BE2C (cell line): ENCODE measurements around the gene FFAR2. TPM values are rescaled to one million over a fixed set of nuclear protein-coding genes. Genes with fewer than 3 reads are reported as not detected.
"Not testable (repeated sequence)": the region's sequence is repeated elsewhere in the genome, so short reads cannot be mapped to it uniquely, and the experiment has no call there.

Experiments used
- DNase-seq: peaks from one replicate; pipeline ENCODE4 v3.0.0-alpha.2; 2020
- H3K27me3 ChIP-seq: fragments of 250-450 bp; sonication (Bioruptor Pico); 2 replicates; pipeline ENCODE4 v1.5.1; 2020; ENCODE audit warnings: mild to moderate bottlenecking
- H3K36me3 ChIP-seq: fragments of 250-450 bp; sonication (Bioruptor Pico); 2 replicates; pipeline ENCODE4 v1.5.1; 2020; ENCODE audit warnings: mild to moderate bottlenecking
- H3K4me1 ChIP-seq: fragments of 250-450 bp; sonication (Bioruptor Pico); 2 replicates; pipeline ENCODE4 v1.5.1; 2020
- H3K4me3 ChIP-seq: 2 replicates; pipeline ENCODE4 v1.5.1; 2011; ENCODE audit warnings: low read depth, low read length
- H3K9me3 ChIP-seq: fragments of 250-450 bp; sonication (Bioruptor Pico); 2 replicates; pipeline ENCODE4 v1.5.1; 2020
- polyA plus RNA-seq: library from polyadenylated mRNA; unstranded; fragments of >200 nt; gene quantifications from one replicate; pipeline ENCODE4 v1.2.1, GENCODE V29; 2012; ENCODE audit warnings: low read depth, missing spikeins; ENCODE audit not compliant: insufficient read length, insufficient read depth
- TF ChIP-seq, protein P1 (sequence below): IDR thresholded peaks from 2 replicates; pipeline ENCODE4 v1.5.1; 2012; ENCODE audit warnings: mild to moderate bottlenecking, low read depth, low read length

FFAR2 gene
- 28.6 TPM for polyA plus RNA-seq

- H3K4me1 ChIP-seq: peaks cover 18% of the 10 kb centered on the region
- DNase-seq: no peak
- no peaks in the 10 kb centered on the region for H3K27me3 ChIP-seq
- peak within 1 kb of the TSS; percentile 32 for H3K4me3 ChIP-seq
- TF ChIP-seq, protein P1, sequence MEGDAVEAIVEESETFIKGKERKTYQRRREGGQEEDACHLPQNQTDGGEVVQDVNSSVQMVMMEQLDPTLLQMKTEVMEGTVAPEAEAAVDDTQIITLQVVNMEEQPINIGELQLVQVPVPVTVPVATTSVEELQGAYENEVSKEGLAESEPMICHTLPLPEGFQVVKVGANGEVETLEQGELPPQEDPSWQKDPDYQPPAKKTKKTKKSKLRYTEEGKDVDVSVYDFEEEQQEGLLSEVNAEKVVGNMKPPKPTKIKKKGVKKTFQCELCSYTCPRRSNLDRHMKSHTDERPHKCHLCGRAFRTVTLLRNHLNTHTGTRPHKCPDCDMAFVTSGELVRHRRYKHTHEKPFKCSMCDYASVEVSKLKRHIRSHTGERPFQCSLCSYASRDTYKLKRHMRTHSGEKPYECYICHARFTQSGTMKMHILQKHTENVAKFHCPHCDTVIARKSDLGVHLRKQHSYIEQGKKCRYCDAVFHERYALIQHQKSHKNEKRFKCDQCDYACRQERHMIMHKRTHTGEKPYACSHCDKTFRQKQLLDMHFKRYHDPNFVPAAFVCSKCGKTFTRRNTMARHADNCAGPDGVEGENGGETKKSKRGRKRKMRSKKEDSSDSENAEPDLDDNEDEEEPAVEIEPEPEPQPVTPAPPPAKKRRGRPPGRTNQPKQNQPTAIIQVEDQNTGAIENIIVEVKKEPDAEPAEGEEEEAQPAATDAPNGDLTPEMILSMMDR: no peak
- H3K9me3 ChIP-seq: no peaks in the 10 kb centered on the region
- no peaks in the 10 kb centered on the region for H3K36me3 ChIP-seq
Observed at GRCh38 chr19:35447606-35448469, at the start of gene FFAR2. Gene FFAR2 (plus strand): TSS chr19:35448257. CDS start chr19:35449715, 1,458 bp downstream.

GRCh38 chr19:35398570-35398969 lies 49.5 kb upstream of the FFAR2 start:
- Histone ChIP-seq H3K4me1 (peaks cover 9% of the 10 kb centered on the region), H3K4me3 (no peak overlapping the region), H3K9me3 (no peaks in the 10 kb centered on the region), H3K36me3 (no peaks in the 10 kb centered on the region), H3K27me3 (no peaks in the 10 kb centered on the region)
- TF ChIP-seq, protein P1: no peak
- no peak for DNase-seq

DNA sequence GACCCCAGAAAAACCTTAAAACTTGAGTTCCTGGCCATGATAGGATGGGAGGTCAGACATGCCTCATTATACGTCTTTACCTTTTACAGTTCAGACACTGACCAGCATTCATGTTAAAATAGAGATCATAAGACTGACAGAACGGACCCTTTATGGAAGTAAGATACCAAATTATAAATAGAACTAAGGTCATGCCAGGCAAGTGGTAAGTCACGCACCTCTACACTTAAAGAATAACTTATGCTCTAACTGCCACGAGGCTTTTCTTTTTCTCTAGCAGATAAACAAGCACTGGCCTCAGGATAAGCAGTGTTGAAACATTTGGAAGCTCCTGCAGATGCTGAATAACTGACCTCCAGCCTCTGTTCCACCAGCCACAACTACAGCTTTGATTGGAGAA lies 48.8 kb upstream of the FFAR2 start:
- no peak for DNase-seq
- Histone ChIP-seq H3K9me3 (no peaks in the 10 kb centered on the region), H3K27me3 (no peaks in the 10 kb centered on the region), H3K4me3 (no peak overlapping the region), H3K4me1 (peaks cover 9% of the 10 kb centered on the region), H3K36me3 (no peaks in the 10 kb centered on the region)
- TF ChIP-seq, protein P1: no peak

- DNase-seq: no peak
- peaks cover 9% of the 10 kb centered on the region for H3K4me1 ChIP-seq
- no peaks in the 10 kb centered on the region for H3K9me3 ChIP-seq
- TF ChIP-seq, protein P1: no peak
- no peaks in the 10 kb centered on the region for H3K27me3 ChIP-seq
- no peaks in the 10 kb centered on the region for H3K36me3 ChIP-seq
- H3K4me3 ChIP-seq: no peak overlapping the region
Observed at GRCh38 chr19:35399948-35400772, 47.9 kb upstream of the FFAR2 start.

- H3K9me3 ChIP-seq: no peaks in the 10 kb centered on the region
- DNase-seq: no peak
Observed at GRCh38 chr19:35400773-35401100, 47.3 kb upstream of the FFAR2 start.

DNA sequence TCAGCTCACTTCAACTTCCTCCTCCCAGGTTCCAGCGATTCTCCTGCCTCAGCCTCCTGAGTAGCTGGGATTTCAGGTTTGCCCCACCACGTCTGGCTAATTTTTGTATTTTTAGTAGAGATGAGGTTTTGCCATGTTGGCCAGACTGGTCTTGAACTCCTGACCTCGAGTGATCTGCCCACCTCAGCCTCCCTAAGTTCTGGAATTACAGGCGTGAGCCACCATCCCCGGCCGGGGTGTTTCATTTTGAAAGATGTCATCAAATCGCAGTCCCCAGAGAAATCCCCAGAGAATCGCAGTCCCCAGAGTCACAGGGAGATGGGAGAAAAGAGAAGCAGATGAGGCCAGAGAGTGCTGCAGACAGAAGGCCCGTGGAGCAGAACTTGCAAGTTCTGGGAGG lies 46.6 kb upstream of the FFAR2 start:
- not testable (repeated sequence) for H3K4me3 ChIP-seq, H3K27me3 ChIP-seq, DNase-seq

More at GRCh38 chr19:35400773-35401100, 47.3 kb upstream of the FFAR2 start:
- Histone ChIP-seq H3K4me1 (peaks cover 9% of the 10 kb centered on the region), H3K27me3 (no peaks in the 10 kb centered on the region), H3K4me3 (no peak overlapping the region), H3K36me3 (no peaks in the 10 kb centered on the region)
- TF ChIP-seq, protein P1: no peak

More for the DNA sequence above, 46.6 kb upstream of the FFAR2 start:
- not testable (repeated sequence) for H3K36me3 ChIP-seq, H3K4me1 ChIP-seq, H3K9me3 ChIP-seq
